Heart right ventricle (tissue), 16 donors: ENCODE results near the gene CYTL1. TPM values are rescaled to one million over a fixed set of nuclear protein-coding genes. Genes with fewer than 3 reads are reported as not detected.

Experiments used
- ATAC-seq, 8 donors: fragments of 200-7000 bp; cut with Tn5 transposase; one replicate each; pipeline ENCODE4 v1.9.1; 2020; ENCODE audit warnings: mild to moderate bottlenecking in 8 of 8, moderate library complexity in 8 of 8, moderate number of reproducible peaks in 1 of 8
- DNase-seq, 2 donors: peaks; one replicate each; pipeline ENCODE4 v3.0.0-alpha.2; 2020
- H3K27ac ChIP-seq, 10 donors: fragments of 200-600 bp; sonication (generic) in 2 of 10; one replicate each; pipeline versions ENCODE4 v1.5.0 to v1.8.0; 2020 to 2022; ENCODE audit warnings: mild to moderate bottlenecking in 3 of 10
- H3K27me3 ChIP-seq, 7 donors: fragments of 200-600 bp; one replicate each; pipeline ENCODE4 v1.8.0; 2021 to 2022; ENCODE audit warnings: mild to moderate bottlenecking in 2 of 7
- H3K36me3 ChIP-seq, 9 donors: fragments of 200-600 bp; sonication (generic) in 1 of 9; one replicate each; pipeline versions ENCODE4 v1.5.0 to v1.8.0; 2020 to 2022; ENCODE audit warnings: mild to moderate bottlenecking in 2 of 9
- H3K4me1 ChIP-seq, 9 donors: fragments of 200-600 bp; sonication (generic) in 1 of 9; one replicate each; pipeline versions ENCODE4 v1.5.0 to v1.8.0; 2020 to 2022; ENCODE audit warnings: mild to moderate bottlenecking in 4 of 9
- H3K4me3 ChIP-seq, 10 donors: fragments of 200-600 bp; sonication (generic) in 2 of 10; one replicate each; pipeline versions ENCODE4 v1.5.0 to v1.8.0; 2020 to 2022; ENCODE audit warnings: mild to moderate bottlenecking in 7 of 10, moderate library complexity in 2 of 10
- H3K9me3 ChIP-seq, 11 donors: fragments of 200-600 bp in 10 of 11; sonication (generic) in 2 of 11; one replicate each; pipeline versions ENCODE4 v1.5.0 to v1.8.0; 2013 to 2022; ENCODE audit warnings: mild to moderate bottlenecking in 2 of 11, control low read depth in 1 of 11, moderate library complexity in 1 of 11
- CTCF ChIP-seq, 9 donors: fragments of 200-600 bp; sonication (generic) in 2 of 9; IDR thresholded peaks; one replicate each; pipeline versions ENCODE4 v1.5.0 to v1.8.0; 2021 to 2022; ENCODE audit warnings: antibody characterized with exemption in 9 of 9, mild to moderate bottlenecking in 5 of 9, moderate library complexity in 1 of 9
- whole genome bisulfite sequencing, 2 donors: extraction: QIAGEN DNeasy Blood & Tissue Kit; methylation state at CpG; one replicate each; pipeline ENCODE4 v1.1.7; 2013; ENCODE audit warnings: inconsistent platforms in 1 of 2; 5-methylcytosine and 5-hydroxymethylcytosine counted together
- intact Hi-C, 10 donors: fragments of 100-400 bp; cut with DNase I; formaldehyde crosslinking; loops; one replicate each; pipeline versions ENCODE4 v1.11.1 to v1.14.2; 2022
- polyA plus RNA-seq, 2 donors: library from polyadenylated mRNA; stranded (reverse); fragments of 200-250 nt; gene quantifications; one replicate each; pipeline ENCODE4 v1.2.3, GENCODE V29; 2013
- total RNA-seq, 10 donors: library from RNA; stranded (reverse); fragmentation: NEBNext Ultra II Directional in 3 of 10; extraction: Animal tissue kit (Norgen Biotek cat#: 25700) in 3 of 10; gene quantifications; one replicate each; pipeline versions ENCODE4 v1.2.1 to v1.2.4, GENCODE V29; 2021 to 2023
- donor health status: Arrhythmogenic right ventricular cardiomyopathy.
- donor health status: ischemic (EF 13 %, LVEDD 7.1; RV severe dilation, severe dysfunction).
- donor health status: healthy with polysubstance abuse.
- donor health status: DM: no; HTN: yes; CAD: no.
- donor health status: DM: no; HTN: no; CAD: no.
- donor health status: ischemic (EF 25% LVEDD 6.9; RV normal size, moderate dysfunction).
- donor health status: ischemic (EF 25% LVEDD 5.7; RV mildly dilated, moderate dysfunction).
- donor health status: healthy.
- donor health status: DM: yes; HTN: yes; CAD: no.
- donor health status: Ischemic cardiomyopathy.
- donor health status: ischemic (EF 35%, LVEDD 5.7; RV mildly dilated, moderate dysfunction).
- donor health status: nonischemic (EF 11% LVEDD 7.7; RV severe dilation, severe dysfunction).
- donor health status: DM: yes; HTN: yes; CAD: no.
- donor health status: PGD.
- donor health status: ischemic (EF 29% LVEDD 5.4; RV normal size, mild dysfunction).
- donor health status: nonischemic (EF 23%, LVEDD 6.1; RV moderate dilation, normal function).

The CYTL1 gene
- total and polyA plus RNA-seq, 12 donors: 0.20 to 0.95 (median 0.40) TPM; not detected in 6

- Histone ChIP-seq H3K27me3 (peaks cover 0 to 15% (median 7%) of the 10 kb centered on the region in 7 donors), H3K36me3 (no peaks in the 10 kb centered on the region), H3K4me3 (no peak overlapping the region), H3K4me1 (peaks cover 0 to 18% (median 7%) of the 10 kb centered on the region in 9 donors), H3K27ac (no peak overlapping the region), H3K9me3 (no peaks in the 10 kb centered on the region)
- no peak for TF ChIP-seq CTCF (IDR thresholded peaks at IDR 0.05)
- 47 to 56% methylated on average over 8 of the region's 8 CpGs for WGBS, 2 donors
- ATAC-seq (no peak), DNase-seq (no peak)
- intact Hi-C loops: loop anchor here in 6 of 10 donors (2.0 to 10.0 kb wide), 7 partner anchors 146 to 819 kb away; no protein-coding TSS in a partner anchor
These were observed 23.4 kb downstream of the CYTL1 start for GRCh38 chr4:4995908-4996265.

- H3K36me3 ChIP-seq: no peaks in the 10 kb centered on the region
- H3K4me3 ChIP-seq: no peak overlapping the region
- intact Hi-C loops: loop anchor here in 6 of 10 donors (2.0 to 10.0 kb wide), 7 partner anchors 147 to 819 kb away; no protein-coding TSS in a partner anchor
- H3K27ac ChIP-seq: no peak overlapping the region
- H3K27me3 ChIP-seq: peaks cover 0 to 13% (median 7%) of the 10 kb centered on the region in 7 donors
- peaks cover 0 to 18% (median 10%) of the 10 kb centered on the region in 9 donors for H3K4me1 ChIP-seq
- peak; percentile 66 to 71 for DNase-seq
- peak; percentile 63 to 89 (median 75) for ATAC-seq
- H3K9me3 ChIP-seq: no peaks in the 10 kb centered on the region
- WGBS, 2 donors: 26 to 34% methylated on average over 22 of the region's 22 CpGs
- TF ChIP-seq CTCF (IDR thresholded peaks at IDR 0.05): peak; percentile 83 to 94 (median 89)
These were observed 24.0 kb downstream of the CYTL1 start for GRCh38 chr4:4995103-4995907.

GRCh38 chr4:4994312-4995097, 24.8 kb downstream of the CYTL1 start:
- no peak for TF ChIP-seq CTCF (IDR thresholded peaks at IDR 0.05)
- DNase-seq: no peak
- Histone ChIP-seq H3K27ac (no peak overlapping the region), H3K27me3 (peaks cover 0 to 13% (median 7%) of the 10 kb centered on the region in 7 donors), H3K4me3 (no peak overlapping the region), H3K36me3 (no peaks in the 10 kb centered on the region), H3K4me1 (peaks cover 0 to 18% (median 10%) of the 10 kb centered on the region in 9 donors), H3K9me3 (no peaks in the 10 kb centered on the region)
- intact Hi-C loops: loop anchor here in 7 of 10 donors (2.0 to 10.0 kb wide), 7 partner anchors 148 to 820 kb away; no protein-coding TSS in a partner anchor
- ATAC-seq: peak in 2 of 8 donors; percentile 11 to 37
- 64% methylated on average over 18 of the region's 18 CpGs for WGBS, 2 donors

- ATAC-seq (no peak), DNase-seq (no peak)
- peaks cover 0 to 18% (median 10%) of the 10 kb centered on the region in 9 donors for H3K4me1 ChIP-seq
- peaks cover 0 to 13% (median 7%) of the 10 kb centered on the region in 7 donors for H3K27me3 ChIP-seq
- no peak for TF ChIP-seq CTCF (IDR thresholded peaks at IDR 0.05)
- intact Hi-C loops: loop anchor here in 6 of 10 donors (5.0 to 10.0 kb wide), 4 partner anchors 149 to 822 kb away; no protein-coding TSS in a partner anchor
- H3K9me3 ChIP-seq: no peaks in the 10 kb centered on the region
- H3K27ac ChIP-seq: no peak overlapping the region
- no peaks in the 10 kb centered on the region for H3K36me3 ChIP-seq
- 90% methylated on average over 5 of the region's 5 CpGs for WGBS, 2 donors
- no peak overlapping the region for H3K4me3 ChIP-seq
These were observed 26.4 kb downstream of the CYTL1 start for GRCh38 chr4:4992833-4993232.
